Measurements from ENCODE around the gene TEP1.
A peak's percentile ranks its signal among the peaks of the same experiment; 100 is the strongest.

Gene TEP1

DNA sequence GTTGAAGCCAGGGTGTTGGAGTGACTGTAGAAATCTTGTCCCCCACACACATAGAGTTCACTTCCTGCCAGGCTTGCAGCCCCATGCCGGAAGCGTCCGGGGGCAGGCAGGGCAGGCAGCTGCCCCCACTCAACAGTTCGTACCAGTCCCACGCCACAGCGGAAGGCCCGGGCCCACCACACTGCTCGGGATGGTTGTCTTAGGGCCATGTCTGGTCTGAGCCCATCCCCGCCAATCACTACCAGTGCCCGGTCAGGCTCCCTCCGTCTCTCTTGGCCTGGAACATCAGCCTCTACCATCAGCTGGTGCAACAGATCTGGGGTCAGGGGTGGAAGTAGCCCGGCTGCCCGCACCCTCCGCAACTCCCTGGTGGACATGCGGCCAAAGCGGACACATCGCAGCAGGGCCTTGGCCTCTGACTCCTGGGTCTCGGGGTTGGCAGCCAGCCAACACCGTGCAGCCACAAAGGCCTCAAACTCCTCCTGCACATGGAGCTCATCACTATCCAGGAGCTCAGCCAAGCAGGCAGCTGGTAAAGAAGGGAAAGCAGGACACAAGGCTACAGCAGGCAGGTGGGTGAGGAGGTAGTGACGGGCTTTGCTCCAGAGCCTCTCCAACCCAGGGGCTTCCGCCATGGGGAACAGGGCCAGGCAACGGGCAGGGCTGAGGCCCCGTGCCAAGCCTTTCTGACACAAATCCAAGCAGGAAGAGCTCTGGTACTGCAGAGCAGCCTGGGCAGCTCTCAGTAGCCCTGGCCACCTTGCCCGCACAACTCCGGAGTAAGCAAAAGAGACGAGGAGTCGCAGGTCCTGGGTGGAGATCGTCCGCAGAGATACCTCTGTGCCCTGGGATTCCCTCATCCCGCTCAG is 16.7 kb upstream of the TEP1 start:
- peak; percentile 94 to 98 for DNase-seq

DNA sequence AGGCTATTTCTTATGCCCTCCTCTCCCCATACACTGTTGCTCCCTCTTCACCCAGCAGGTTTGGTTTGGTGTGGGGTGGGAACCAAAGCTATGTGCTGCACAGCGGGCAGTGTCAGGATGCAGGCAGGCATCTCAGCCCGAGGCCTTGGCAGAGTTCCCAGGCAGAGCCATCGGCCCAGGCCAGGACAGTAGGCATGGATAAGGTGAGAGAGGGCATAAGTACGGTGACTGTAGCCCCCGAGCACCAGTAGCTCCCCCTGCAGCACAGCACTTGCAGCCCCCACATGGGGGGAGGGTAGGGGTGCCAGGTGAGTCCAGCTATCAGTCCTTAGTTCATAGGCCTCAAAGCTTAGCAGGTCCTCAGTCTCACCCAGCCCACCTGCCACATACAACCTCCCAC is 15.5 kb upstream of the TEP1 start:
- no peak for DNase-seq

DNA sequence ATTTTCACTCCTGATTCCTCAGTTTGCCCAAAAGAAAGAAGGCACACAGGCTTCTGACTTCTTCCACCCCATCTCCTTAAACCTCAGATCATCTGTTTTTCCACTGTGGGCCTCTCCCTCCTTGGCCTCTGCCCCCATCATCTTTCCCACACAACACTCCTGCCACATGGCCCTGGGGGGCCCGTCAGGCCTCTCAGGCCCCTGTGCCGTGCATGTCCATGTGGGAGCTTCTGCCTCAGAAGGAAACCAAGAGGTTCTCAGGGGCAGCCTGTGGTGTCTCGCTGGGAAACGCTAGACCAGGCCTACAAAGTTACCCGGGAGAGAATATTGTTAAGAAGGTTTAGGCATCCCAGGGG is 14.7 kb upstream of the TEP1 start:
- no peak for DNase-seq

DNA sequence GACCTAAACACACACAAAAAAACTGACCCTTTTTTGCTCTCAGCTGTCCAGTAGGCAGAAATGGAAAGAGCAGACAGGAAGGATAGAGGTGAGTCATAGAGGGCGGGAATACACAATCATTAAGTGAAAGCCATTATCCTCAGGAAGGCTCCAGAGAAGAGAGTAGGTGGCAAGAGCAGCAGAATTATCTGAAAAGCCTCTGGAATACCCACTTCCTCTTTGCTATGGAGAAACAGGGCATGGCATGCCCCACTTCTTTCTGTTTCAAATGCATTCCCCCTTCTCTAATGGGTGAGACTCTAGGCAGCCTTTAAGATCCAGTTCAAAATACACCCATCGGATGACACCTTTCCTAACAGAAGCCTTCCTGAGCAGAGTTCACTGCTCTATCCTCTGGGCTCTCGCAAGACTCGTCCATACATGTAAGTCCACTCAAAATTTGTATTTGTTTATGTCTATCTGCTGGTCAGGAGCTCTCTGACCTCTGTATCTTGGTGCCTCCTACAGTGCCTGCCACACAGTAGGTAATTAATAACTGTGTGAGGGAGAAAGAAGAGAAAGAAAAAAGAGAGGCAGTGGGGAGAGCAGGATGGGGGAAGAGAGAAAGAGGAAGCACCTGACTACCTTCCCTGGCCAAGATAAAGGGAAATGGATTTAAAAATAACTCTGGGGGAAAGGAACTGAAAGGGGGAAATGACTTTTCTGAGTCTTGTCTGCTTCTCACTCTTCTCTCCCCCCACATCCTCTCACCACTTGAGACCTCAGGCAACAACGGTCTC is 14.1 kb upstream of the TEP1 start:
- DNase-seq, result no peak

DNA sequence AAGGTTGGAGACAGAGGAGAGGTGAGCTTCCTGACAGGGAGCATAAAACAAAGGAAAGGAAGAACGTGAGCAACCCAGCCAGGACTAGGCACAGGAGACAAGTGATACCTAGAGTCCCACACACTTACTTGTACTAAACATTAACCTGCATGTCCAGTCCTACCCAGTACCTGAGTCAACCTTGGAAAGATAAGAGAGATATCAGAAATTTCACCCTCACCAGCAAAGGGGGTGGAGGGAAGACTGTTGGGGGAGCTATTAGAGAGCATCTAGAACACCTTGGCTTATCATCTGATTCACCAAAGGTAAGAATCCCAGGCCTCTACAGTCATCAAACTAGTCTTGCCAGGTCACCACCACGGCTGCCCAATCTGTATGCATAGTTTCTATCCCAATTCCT is 11.6 kb upstream of the TEP1 start:
- DNase-seq, result no peak

DNA sequence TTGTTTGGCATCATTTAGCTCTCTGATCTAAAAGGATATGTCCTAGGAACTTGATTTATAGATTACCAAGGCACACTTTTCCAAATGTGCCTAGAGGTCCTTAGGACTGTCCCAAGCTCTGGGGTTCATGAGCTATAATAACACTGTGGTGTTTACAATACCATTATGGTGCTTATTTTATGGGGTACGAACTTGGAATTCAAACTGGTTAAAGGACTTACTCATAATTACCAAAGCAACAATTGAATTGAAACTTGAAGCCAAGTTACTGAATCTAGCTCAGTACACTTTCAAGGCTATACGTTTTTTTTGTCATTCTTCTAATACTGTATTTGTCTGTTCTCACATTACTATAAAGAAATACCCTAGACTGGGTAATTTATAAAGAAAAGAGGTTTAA is 9.6 kb upstream of the TEP1 start:
- DNase-seq, result no peak

DNA sequence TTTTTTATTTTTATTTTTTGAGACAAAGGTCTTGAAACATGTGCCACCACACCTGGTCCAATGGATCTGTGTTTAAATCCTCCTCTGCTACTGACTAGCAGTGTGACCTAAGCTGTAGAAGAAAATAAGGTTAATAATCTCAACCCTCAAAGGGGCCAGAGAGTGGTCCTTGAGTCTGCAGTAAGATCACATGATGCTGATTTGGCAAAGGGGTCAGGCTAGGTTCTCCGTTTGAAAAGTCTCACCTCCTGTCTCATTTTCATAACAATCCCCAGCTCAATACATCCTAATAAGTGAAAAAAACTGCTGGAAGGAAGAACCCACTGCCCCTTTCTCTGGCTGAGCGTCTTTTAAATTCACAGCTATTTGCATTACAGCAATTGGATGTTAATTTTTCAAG is 8.0 kb upstream of the TEP1 start:
- no peak for DNase-seq

DNA sequence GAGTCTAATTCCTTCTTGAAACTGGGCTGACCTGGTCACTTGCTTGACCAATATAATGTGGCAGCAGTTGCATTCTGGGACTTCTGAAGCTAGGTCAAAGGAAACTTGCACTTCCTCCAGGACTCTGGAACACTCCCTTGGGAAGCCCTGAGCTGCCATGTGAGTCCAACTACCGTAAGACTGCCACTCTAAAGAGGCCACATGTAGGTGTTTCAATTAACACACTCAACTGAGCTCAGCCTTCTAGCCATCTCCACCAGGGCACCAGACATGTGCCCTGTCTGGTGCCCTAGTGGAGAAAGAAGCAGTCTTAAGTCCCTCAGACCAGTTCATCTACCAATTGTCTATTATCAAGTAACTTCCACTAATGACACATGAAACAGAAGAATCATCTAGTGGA is 6.1 kb upstream of the TEP1 start:
- no peak for DNase-seq

DNA sequence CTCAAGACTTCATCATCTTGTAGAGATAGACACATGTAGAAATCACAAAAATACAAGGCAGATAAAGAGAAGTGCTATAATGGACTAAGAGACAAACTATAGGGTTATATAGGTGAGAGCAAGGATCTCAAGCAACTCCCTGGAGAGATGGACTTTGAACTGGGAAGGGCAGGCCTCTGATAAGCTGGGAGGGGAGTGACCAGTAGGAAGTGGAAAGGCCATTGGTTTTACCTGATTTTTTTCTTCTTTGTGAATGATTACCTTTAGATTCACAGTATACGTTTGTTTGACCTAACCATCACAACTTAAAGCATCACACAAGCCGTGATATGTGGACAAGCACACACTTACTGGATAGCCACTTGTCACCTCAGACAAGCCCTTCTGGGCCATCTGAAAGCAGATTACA is 5.2 kb upstream of the TEP1 start:
- DNase-seq, result no peak

DNA sequence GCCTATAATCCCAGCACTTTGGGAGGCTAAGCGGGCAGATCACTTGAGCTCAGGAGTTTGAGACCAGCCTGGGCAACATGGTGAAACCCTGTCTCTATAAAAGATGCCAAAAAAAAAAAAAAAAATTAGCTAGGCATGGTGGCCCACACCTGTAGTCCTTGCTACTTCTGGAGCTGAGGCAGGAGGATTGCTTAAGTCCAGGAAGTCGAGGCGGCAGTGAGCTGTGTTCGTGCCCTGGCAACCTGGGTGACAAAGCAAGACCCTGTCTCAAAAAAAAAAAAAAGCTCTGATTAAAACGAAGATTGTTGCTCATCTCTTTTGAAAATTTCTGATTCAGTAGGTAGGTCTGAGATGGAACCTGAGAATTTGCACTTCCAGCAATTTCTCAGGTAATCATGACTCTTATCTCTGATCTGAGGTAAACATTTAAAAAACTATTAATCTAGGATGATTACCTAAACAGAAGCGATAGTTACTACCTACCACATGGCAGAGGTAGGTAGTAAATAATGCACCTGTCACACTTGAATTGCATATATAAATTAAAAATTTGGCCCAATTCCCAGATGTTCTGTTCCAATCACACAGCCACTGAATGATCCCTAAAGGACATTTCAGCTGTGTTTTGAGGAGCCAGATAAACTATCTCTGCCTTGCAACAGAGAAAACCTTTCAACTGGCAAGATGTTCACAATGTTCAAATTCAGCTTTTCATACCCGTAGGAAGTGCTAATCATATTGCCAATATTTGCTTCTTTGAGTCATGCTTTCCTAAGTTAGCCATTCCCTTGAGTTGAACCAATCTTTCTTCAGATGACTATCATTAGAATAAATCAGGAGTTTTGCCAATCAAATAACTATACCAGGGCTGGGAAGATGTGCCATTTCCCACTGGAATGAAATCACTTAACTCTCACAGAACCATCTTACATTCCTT is 4.2 kb upstream of the TEP1 start:
- DNase-seq, result no peak

DNA sequence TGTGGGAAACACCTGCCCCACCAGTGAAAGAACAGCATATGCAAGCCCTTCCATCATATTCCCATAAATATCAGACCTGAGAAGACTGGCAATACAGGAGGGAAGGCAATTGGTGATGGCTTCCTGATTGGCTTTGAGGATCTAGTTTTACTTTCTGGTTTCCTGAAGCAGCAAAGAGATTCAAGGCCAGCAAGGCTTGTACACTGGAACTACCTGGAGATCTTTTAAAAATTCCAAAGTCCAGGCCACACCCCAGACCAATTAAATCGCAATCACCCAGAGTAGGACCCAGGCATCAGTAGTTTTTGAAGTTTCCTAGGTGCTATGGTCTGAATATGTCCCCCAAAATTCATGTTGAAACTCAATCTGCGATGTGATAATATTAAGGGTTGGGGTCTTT is 2.9 kb upstream of the TEP1 start:
- DNase-seq, result no peak

DNA sequence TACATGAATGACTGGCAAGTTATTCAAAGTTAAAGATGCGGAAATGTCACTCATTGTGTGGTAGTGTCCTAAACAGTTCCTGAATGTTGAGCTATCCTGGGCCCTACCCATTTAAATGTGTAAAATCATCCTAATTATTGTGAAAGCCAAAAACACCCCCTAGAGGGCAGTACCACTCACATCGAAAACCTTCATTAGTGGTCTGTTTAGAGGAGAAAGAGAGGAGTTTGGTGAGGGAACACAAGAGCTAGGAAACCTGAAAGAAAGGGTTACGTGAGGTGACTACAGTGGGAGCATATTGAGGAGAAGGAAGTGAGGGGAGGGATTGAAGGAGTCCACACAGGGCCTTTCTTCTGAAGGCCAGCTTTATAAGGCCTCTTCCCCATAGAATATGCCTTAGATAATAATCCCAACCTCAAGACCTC is 2.5 kb upstream of the TEP1 start:
- DNase-seq, result peak in 1 of 2 experiments; percentile 63

DNA sequence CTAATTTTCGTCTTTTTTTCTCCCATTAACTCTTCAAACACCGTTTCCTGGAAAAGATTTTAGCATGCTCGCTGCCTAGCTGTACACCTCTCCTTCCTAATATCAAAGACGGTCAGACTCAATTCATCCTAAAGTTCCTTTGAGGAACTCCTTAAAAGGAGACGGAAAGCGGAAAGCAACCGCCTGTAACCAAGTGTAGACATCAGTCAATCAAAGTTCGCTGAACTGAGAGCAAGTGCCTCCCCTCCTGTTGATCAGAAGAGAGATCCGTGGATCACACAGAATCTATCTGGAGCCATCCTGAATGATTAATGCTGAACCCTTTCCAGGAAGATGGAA is 412 bp upstream of the TEP1 start:
- DNase-seq, result no peak

DNA sequence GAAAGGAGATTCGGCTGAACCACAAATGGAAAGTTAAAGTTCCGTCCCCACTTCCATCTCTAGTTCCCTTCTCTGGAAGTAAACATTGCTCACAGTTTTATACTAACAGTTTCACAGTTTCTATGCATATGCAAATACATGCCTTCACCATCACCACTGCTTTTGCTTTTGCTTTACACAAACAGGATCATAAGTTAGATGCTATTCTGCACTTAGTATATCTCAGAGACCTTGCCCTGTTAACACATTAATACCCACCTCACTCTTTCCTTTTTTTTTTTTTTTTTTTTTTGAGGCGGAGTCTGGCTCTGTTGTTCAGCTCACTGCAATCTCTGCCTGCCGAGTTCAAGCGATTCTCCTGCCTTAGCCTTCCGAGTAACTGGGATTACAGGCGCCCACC is 890 bp downstream of the TEP1 start:
- DNase-seq, result no peak

DNA sequence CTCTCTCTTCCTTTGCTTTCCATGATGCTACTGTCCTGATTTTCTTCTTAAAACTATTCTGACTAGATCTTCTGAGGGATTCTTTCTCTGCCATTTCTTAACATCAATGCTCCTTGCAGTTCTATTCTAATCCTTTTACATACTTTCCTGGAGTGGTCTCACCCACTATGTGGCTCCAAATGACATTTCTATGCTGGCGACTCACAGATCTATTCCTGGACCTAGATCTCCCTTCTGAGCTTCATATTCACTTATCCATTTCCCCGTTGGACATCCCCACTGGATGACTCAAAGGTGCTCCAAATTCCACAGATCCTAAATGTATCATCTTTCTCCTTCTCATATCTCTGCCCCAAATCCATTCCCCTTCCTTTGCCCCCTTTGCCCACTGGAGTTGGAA is 4.1 kb downstream of the TEP1 start:
- DNase-seq, result no peak

DNA sequence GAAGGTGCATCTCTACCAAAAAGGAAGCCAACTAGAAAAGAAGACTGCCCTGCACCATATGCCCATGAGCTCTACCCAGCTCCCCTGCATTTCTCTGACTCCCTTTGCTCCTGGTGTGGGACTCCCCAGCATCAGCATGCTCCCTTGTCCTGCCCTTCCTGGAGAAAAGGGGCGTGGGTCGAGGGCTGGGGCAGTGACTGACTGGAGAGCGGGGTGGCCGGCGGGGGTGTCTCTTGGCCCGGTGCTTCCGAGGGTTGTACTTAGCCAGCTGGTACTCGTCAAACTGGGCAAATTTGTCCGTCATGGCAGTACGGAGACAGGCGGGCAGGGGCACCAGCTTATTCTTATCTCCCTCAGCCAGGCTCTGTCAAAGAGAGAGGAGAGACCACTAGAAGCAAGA is 9.8 kb downstream of the TEP1 start:
- no peak for DNase-seq

DNA sequence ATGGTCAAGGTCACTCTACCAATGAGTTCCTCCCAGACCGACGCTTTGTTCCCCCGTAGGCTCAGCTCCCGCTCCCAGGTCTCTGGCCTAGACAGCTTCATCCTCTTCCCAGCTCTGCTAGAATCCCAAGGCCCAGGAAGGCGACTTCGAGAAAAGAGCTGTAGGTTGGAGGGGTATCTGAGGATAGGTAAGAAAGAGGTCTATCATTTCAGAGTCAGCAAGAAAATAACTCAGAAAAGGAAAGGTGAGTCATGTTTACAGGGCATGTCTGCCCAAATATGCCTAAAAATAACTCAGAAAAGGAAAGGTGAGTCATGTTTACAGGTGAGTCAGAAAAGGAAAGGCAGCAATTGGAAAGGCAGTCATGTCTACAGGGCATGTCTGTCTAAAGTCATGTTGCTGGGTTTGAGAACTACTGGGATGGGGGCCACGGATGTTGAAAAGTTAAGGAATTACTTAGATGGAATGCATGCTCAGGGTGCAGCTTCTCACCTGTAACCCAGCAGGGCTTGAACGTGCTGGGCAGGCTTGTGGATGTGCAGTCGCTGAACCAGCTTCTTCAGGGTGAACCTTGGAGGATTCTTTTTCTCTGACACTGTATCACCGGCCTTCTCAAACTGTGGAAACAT is 12.2 kb downstream of the TEP1 start:
- no peak for DNase-seq

DNA sequence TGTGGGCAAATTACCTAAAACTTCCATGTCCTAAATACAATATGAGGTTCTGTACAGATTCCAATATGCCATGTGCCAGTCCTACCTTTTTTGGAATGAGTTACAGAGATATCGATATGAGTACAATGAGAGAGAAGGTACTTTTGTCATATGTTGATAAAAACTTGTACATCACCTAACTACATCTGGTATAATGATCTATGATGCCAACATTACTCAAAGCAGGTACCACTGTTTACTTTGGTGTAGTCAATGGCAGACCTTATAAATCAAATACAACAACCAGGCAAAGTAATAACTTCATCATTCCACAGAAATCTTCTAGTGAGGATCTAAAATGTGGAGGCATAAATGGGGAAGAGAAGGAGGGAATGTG is 12.7 kb downstream of the TEP1 start:
- no peak for DNase-seq

DNA sequence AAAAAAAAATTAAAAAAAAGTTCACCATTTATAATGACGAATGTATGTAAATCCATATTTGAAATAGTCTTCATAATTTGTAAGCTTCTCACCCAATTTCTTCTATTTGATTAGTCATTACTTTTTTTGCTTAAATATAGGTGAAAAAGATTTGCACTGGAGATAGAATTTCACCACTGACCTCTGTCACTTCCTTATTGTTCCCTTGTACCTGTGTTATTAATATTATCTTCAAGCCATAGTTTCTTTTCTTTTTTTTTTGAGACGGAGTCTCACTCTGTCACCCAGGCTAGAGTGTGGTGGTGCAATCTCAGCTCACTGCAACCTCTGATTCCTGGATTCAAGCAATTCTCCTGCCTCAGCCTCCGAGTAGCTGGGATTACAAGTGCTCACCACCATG is 15.8 kb downstream of the TEP1 start:
- no peak for DNase-seq

DNA sequence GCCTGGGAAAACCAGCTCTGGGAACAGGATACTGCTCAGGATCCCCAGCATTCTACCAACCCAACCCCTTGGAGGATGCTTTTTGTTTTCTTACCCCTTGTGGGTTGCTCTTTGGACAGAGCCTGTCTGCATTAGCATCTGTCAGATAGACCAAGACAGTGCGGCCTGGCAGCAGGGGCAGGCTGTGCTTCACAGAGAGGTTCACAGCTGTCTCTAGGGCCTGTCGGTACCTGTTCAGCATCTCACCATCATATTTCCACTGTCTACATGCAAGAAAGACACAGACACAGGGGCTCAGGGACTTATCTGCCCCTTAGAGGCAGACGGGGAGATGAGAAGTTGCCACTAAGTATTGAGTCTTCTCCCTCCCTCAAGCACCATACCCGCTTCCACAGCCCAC is 21.8 kb downstream of the TEP1 start:
- DNase-seq, result no peak

DNA sequence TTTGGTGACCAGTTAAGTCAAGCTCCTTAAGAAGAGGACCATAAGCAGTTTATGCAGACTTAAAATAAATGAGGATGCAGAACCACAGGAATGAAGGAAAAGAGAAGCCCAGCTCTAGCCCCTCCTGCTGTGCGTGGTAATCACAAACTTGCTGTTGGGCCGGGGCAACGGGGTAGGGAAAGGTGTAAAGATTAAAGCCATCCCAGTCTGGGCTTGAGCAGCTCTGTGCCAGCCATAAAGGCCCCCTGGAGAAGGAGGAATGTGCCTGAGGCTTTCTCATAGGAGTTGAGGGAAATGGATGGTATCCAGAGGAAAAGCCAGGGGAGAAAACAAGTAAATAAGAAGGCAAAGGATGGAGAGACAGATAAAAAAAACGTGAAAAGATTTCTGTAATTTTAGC is 25.1 kb downstream of the TEP1 start:
- DNase-seq, result no peak

DNA sequence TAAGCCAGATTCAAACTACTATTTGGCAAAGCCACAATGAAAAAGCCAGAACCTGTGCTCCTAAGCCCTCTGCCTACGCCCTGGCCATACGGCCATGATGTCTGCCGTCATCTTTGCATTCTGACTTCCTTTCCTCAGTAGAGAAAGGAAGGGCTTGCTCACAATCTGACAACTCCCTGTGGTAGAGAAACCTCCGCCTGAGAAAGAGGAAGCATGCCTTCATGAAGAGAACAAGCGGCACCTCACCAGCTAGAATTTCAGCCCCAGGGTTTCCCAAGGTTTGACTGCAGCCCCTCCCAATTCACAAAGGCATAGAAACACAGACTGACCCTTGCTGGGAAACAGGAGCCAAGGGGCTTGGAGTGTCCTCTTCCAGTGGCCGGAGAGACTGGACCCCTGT is 25.7 kb downstream of the TEP1 start:
- DNase-seq, result no peak

DNA sequence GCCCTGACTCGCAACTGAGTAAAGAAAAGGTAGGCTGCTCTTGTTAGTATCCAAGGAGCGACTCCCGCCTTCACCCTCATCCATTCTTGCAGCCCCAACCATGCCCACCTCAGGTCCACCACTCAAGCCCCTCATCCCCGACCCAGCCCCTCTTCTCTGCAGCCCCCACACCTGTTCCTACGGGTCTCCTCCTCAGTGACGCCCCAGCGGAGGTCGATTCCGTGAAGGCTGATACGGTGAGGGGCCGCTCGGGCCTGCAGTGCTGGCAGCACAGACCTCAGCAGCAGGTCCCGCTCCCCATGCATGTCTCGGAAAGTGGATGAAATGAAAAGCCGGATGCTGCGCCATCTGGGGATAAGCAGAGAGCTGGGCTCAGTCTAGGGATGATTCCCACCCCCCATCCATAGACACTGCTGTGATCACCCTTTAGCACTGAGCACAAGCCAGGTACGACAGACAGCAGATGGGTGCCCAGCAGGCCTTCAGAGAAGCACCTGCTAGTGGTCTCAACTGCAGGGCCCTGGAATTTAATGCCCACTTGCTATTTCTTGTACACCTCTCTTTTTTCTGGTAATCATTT is 26.9 kb downstream of the TEP1 start:
- DNase-seq, result peak; percentile 66 to 80
